AG09319 (cell line): Measurements from ENCODE around the gene WNT1.

Experiments
- DNase-seq: peaks from one replicate; pipeline ENCODE4 v3.0.0-alpha.2; 2010; ENCODE audit warnings: low read depth; ENCODE audit errors: extremely low read depth
- TF ChIP-seq, protein P1 (sequence below): IDR thresholded peaks from 2 replicates; pipeline ENCODE4 v1.5.1; 2011; ENCODE audit warnings: low read depth, mild to moderate bottlenecking, inconsistent platforms, low read length, moderate library complexity

Gene WNT1

DNA sequence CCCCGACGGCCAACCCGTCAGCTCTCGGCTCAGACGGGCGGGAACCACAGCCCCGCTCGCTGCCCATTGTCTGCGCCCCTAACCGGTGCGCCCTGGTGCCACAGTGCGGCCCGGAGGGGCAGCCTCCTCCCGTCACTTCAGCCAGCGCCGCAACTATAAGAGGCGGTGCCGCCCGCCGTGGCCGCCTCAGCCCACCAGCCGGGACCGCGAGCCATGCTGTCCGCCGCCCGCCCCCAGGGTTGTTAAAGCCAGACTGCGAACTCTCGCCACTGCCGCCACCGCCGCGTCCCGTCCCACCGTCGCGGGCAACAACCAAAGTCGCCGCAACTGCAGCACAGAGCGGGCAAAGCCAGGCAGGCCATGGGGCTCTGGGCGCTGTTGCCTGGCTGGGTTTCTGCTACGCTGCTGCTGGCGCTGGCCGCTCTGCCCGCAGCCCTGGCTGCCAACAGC lies at the start of gene WNT1:
TSS of gene WNT1 (plus strand) at position 32 of the 450 bp plus-strand sequence. CDS start at position 361, 329 bp downstream.
- TF ChIP-seq, protein P1, sequence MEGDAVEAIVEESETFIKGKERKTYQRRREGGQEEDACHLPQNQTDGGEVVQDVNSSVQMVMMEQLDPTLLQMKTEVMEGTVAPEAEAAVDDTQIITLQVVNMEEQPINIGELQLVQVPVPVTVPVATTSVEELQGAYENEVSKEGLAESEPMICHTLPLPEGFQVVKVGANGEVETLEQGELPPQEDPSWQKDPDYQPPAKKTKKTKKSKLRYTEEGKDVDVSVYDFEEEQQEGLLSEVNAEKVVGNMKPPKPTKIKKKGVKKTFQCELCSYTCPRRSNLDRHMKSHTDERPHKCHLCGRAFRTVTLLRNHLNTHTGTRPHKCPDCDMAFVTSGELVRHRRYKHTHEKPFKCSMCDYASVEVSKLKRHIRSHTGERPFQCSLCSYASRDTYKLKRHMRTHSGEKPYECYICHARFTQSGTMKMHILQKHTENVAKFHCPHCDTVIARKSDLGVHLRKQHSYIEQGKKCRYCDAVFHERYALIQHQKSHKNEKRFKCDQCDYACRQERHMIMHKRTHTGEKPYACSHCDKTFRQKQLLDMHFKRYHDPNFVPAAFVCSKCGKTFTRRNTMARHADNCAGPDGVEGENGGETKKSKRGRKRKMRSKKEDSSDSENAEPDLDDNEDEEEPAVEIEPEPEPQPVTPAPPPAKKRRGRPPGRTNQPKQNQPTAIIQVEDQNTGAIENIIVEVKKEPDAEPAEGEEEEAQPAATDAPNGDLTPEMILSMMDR: no peak

DNA sequence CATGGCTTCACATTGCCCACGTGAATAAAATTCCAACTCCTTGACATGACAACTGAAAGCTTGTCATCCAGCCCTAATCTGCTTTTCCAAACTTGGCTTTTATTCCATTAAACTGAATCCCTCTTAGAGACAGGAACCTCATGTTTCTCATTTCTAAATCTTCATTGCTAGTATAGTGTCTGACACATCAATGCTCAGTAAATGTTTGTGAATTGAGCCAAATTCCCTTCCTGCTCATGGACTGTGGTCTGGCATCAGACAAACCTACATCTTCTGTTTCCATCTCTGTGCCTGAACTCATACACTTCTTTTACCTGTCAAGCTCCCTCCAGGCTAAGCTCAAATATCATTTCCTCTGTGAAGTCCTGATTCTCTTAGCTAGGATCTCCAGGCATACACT lies 48.6 kb upstream of the WNT1 start:
- no peak for DNase-seq
- TF ChIP-seq, protein P1: no peak

More for the DNA sequence above, at the start of gene WNT1:
- DNase-seq: no peak

DNA sequence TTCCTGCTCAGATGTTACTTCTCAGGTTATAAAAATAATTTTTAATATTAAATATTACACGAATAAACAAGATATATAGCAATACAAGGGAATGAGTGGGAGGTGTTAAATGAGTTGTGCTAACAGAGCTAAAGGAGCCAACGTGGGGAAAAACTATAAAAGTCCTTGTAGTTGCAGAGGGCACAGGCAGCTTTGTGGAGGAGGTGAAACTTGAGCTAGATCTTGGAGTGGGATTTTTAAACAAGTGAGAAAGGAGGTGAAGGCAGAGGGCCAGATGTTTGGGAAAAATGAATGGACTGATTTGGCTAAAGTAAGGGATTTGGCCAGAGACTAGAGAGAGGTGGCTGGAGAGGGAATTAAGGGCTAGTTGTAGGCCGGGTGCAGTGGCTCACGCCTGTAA lies 47.6 kb upstream of the WNT1 start:
- no peak for DNase-seq
- TF ChIP-seq, protein P1: no peak

DNA sequence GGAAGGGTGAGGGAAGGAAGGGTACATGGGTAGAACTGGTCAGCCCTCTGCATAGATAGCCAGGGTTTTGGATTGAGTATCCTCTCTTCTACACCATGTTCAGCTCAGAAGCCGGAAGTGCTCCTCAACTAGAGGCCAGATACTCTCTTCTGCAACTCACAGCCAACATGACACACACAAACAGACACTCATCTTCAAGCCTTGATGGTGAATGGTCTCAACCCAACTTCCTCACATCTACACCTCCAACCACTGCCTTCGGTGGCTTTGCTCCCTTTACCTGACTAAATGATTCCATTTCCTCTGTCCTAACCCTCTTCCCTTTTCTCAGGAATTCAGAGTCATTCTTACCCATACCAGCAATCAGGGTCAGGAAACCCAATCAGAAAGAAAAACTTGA lies 45.2 kb upstream of the WNT1 start:
- no peak for DNase-seq
- TF ChIP-seq, protein P1: no peak

DNA sequence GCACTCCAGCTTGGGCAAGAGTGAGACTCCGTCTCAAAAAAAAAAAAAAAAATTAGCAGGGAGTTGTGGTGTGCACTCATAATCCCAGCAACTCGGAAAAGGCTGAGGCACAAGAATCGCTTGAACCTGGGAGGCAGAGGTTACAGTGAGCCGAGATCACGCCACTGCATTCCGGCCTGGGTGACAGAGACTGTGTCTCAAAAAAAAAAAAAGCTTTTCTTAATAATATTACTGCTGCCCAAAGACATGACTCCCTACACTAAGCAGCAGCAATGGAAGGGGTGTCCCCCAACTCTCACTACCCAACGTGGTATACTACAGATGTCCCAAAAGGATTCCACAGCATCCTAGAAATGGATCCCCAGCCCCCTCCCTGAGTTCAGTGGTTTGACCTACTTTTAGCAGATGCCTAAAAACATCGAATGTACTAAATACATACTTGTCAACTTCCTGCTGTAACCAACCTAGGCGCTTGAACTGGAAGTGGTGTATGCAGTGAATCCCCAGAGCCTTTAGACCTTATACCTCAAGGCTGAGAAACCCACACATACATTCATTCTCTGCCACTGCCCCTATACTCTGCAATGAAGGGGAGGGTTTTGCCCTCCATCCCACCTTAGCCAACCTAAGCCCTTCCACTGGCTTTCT lies 44.3 kb upstream of the WNT1 start:
- TF ChIP-seq, protein P1: no peak
- DNase-seq: no peak

DNA sequence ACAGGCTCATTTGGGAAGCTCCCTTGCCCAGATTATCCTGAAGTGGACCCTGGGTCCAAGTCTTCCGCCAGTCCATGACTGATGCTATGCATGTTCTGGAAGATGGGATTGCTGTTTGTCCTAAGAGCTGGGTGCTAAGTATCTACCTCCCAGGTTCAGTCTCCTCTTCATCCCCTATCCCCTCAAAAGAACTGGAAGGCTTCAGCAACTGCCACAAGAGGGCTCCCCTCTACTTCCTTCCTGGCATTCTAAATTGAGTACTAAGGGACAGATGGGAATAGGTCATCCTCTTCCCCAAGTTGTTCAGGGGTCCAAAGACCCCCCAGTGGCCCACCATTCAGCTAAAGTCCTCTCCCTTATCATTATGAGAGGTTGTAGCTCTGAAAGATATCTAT lies 43.8 kb upstream of the WNT1 start:
- TF ChIP-seq, protein P1: peak; percentile 8
- DNase-seq: no peak

DNA sequence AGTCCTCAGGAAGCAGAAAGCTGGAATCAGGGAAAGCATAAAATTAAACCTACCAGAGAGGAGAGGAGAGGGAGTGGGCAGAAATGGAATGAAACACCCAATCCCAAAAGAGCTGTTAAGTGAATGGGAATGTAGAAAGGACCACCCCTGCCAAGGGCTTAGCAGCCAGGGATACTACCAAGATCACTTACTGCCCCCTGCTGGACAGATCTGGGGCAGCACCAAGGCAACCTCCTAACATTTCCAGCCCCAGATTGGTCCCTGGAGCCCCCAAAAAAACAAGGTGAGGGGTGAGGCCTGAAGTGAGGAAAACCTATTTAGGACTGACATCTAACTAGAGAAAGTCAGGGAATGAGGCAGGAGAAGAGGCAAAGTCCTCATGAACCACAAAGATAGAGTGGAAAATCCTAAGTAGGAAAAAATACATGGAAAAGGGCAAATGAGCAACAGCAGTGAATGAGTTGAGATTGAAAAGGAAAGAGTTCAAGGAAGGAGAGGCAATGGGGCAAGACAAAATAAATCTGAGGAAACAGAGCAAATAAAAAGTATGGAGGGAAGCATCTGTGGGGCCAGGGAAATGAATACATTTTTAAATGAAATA lies 41.6 kb upstream of the WNT1 start:
- TF ChIP-seq, protein P1: peak; percentile 95
- DNase-seq: no peak
